H54 (cell line): ENCODE results near the gene ZNF827.

ENCODE experiments used
- DNase-seq: peaks from one replicate; pipeline ENCODE4 v3.0.0; 2011; ENCODE audit warnings: low spot score, mixed read lengths; ENCODE audit not compliant: insufficient read length
- FAIRE-seq: peaks from 3 replicates; lab custom pipeline; 2011; peaks lifted over from hg19 to GRCh38; lab: Jason Lieb, UNC
- POLR2A ChIP-seq: IDR thresholded peaks from 2 replicates; pipeline ENCODE4 v1.6.1; 2011; ENCODE audit warnings: low read depth, mild to moderate bottlenecking, low read length

The ZNF827 gene

DNA sequence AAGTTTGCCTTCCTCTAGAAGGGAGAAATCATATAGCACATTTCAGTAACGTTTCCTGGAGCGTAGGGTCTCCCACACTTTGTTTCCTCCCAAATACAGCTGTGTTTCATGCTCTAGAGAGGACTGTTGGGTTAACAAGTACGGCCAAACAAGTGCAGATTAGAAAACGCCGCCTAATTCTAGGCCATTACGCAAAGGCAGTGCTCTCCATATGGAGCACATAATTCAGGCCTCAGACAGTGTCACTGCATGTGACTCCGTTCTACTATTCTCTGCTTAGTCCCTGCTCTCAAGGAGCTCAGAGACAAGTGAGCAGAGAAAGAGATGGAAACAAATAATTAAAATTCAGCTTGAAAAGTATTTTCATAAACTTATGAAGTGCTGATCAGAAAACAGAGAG is 11.6 kb downstream of the ZNF827 start:
- FAIRE-seq: no peak
- no peak for DNase-seq
- TF ChIP-seq POLR2A: no peak

DNA sequence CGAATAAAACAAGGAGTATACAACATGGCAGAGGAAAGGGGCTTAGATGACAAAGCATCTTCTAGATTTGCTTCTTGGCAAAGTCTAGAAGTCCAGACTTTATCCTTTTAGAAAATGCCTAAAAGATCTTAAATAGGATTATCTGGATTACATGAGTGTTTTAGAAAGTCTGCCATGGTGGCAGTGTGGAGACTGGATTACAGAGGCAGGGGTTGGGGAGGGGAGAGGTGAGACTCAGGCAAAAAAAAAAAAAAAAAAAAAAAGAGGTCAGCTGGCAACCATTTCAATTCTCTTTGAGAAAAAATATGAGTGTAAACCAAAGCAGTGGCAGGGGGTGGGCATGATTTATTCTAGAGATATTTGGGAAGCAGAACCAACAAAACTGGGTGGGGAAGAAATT is 17.4 kb downstream of the ZNF827 start:
- DNase-seq (no peak), FAIRE-seq (no peak)
- no peak for TF ChIP-seq POLR2A

DNA sequence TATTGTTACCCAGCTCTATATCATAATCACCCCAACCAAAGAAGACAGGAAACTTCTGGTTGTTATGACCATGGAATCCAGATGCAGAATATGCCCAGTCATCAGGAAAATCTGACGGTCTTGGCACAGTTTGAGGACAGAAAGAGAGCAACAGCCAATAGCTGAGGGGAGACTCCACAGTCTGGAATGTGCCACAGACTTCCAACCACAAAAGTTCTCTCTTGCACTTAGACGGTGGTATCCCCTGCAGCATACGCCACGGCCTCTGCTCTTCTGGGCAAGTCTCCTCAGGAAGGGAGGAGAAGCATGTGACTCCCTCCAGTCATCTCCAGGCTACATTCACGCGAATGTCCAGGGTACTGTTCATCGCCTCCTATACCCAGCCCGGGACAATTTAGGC is 18.4 kb downstream of the ZNF827 start:
- DNase-seq: no peak
- TF ChIP-seq POLR2A: no peak
- no peak for FAIRE-seq

DNA sequence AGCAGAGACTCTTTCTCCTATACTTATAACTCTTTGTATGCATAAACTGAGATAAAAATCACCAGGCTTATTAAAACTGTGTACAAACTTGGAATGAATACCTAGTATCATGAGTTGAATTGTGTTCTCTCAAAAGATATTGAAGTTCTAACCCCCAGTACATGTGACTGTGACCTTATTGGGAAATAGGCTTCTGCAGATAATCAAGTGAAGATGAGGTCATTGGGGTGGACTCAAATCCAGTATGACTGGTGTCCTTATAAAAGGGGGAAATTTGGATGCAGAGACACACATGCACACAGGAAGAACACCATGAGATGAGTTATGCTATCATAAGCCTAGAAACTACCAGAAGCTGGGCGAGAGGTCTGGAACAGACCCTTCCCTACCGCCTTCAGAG is 26.2 kb downstream of the ZNF827 start:
- no peak for FAIRE-seq
- no peak for DNase-seq
- no peak for TF ChIP-seq POLR2A

DNA sequence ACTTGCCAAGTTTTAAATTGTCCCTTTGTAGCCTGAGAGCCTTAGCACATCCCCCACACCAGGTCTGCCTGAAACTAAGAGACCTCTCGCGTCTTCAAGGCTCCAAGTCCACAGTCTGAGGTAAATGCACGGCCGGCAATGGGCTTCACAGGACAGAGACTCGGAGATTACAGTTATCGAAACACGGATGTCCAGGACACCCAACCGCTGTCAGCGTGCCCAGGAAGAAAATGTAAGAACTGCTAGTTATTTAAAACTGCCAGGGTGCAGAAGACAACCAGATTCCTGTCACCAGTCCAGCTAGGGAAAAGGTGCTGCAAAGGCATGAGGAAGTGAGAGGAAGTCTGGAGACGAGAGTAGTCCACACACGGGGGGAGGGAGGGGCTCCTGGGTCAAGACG is 28.9 kb downstream of the ZNF827 start:
- DNase-seq (no peak), FAIRE-seq (no peak)
- TF ChIP-seq POLR2A: no peak

DNA sequence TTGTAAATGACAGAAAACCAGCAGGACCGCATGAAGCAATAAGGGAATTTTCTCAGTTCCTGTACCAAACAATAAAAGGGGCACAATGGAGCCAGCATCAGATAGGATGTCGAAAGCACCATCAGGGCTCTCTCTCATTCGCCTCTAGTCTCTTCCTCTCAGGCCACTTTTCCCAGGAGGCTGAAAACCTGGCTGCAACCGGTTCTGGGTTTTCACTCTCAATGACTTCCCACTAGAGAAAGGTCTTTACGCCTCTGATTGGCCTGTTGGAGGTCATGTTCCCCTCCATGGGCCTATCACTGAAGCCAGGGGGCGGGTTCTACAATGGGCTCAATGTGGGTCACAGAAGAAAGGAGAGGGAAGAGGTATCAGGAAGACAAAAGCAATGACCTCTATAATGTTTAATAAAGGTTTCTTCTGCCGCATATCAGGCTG is 29.3 kb downstream of the ZNF827 start:
- FAIRE-seq: no peak
- TF ChIP-seq POLR2A: no peak
- no peak for DNase-seq

DNA sequence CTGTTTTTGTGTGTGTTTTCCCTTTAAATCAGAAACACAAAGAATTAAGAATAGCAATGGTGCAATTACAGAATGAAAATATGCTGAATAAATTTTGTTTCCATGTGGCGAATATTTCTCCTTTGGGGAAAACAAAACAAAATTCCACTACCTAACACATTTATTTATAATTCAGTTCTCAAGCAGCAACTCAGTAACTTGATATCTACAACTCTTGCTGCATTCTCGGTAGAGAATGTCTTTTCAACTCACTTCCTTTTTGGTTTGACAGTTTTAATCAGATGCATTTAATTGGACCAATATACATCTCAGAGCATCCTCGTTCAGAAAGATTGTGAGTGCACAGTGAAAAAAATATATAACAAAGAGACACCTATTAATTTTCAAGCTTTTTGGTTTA is 30.8 kb downstream of the ZNF827 start:
- no peak for DNase-seq
- FAIRE-seq: no peak
- no peak for TF ChIP-seq POLR2A

DNA sequence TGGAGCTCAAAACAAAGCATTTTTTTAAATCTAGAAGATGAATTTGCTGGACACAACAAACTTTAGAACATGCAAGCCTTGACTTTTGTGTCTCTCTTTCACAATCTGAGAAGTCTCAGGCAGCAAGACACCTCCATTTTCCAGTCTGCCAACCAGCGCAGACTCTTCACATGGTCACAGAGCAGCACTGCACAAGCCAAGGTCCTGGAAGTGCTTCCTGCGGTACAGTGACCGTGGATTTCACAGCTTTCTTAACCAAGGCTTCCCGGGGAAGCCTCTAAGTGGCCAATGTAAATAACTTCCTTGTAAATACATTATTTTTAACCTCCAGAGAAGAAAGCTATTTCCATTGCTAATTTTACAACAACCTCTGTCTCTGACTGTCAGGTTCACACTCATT is 31.2 kb downstream of the ZNF827 start:
- no peak for FAIRE-seq
- DNase-seq: no peak
- no peak for TF ChIP-seq POLR2A

DNA sequence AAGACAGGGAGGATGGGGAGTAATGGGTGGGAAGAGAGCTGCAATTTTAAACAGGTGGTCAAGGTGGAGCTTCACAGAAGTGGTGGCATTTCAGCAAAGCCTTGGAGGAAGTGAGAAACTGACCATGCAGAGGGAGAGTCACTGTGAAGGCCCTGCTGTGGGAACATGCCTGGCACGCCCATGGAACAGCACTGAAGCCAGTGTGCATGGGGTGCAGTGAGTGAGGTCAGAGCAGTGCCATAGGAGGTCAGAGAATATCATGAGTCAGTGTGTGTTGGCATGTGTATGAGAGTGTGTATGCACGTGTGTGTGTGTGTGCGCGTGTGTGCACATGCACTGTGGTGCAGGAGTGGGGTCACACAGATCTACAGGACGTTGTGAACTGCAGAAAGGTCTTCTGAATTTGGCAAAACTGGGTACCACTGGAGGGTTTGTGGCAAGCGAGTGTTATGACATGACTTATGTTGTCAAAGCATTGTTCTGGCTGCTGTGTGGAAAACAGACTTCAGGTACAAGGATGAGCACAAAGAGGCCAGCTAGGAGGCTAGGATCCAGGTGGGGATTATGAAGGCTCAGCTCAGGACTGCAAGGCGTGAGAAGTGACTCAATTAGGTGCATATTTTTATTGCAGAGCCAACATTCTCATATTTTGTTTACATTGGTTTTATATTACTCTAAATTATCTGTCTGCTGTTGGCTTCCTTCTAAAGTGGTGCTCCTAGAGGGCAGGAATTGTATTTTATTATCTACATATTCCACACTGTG is 34.0 kb downstream of the ZNF827 start:
- DNase-seq (no peak), FAIRE-seq (no peak)
- TF ChIP-seq POLR2A: no peak

DNA sequence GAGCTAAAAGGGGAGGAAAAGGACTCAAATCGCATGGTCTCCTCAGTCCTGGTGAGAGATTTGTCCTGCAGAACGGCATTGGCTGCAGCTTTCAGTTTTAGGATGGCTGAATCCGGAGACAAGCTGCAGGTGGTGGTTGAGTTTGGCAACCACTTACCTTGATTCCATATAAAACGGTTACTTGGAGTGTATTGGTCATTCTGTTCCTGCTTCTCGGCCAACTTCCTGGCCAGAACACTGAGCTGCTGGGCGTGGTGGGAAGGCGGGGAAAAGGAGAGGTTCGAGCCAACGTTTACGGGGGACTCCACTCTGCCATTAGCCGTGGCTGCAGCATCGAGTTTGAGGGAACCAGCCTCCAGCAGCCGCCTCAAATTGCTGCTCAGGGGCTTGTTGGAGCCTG is 36.1 kb downstream of the ZNF827 start:
- DNase-seq: no peak
- no peak for FAIRE-seq
- TF ChIP-seq POLR2A: no peak

DNA sequence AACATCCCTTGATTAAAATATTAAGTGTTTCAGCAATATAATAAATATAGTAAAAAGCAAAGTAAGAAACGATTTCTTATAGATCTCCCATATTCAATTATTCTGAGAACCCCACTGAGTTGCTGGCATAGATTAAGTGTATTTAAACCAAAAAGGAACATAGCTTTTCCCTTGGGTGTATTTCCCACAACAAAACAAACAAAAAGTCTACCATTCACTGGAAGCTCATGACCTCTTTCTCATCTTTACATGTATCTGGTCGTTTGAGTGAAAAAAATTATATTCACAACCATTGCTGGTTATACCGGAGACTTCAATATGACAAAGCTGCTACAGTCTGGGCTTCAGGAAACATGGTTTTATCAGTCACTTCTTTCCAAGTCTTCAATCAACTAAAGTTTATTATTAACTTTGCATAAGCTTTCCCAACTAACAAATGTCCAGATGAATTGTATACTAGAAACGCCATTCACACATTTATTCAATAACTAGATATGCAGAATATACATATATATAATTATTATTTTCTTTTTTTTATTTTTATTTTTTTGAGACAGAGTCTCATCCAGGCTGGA is 38.6 kb downstream of the ZNF827 start:
- no peak for TF ChIP-seq POLR2A
- FAIRE-seq: no peak
- no peak for DNase-seq

DNA sequence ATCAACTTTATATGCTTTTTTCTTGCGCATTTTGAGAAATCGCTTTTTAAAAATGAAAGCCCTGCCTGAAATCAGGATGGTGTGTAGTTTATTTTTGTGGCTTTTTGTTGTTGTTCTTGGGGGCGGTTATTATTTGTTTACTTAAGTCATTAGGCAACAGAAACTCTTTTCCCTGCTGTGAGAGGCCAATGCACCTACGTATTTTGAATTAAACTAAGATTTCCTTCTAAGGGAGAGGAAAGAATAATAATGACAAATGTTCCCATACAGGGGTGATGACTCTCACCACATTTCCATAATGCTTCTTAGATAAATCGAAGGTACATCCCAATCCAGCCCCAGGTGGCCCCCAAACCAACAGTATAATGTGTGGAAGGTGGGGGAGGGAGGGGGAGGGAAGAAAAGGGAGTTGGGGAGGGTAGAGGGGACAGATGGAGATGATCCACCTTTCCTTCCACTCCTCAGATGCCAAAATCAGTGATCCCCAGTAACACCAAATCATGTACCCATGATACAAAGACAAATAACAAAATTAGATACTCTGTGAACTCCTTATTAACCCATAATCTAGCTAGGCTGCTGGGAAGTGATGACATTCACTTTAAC is 39.6 kb downstream of the ZNF827 start:
- FAIRE-seq: no peak
- DNase-seq: no peak
- no peak for TF ChIP-seq POLR2A

DNA sequence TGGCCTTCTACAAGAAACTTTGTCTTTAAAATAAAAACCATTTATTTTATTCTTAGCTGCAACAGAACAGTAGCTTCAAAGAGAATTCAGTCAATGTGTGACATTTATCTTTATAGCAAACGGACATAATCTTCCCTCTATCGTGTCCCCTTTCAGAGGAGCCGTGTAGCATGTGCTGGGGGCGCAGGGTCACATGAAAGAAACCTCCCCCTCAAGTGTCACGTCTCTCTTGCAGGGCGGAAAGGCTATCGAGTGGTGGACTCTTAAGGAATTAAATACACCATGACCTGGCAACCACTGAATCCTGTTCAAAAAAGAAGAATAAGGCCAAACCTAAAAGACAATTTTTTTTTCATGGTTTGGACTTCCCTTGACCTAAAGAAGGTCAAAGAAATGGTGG is 40.2 kb downstream of the ZNF827 start:
- FAIRE-seq (no peak), DNase-seq (no peak)
- TF ChIP-seq POLR2A: no peak

DNA sequence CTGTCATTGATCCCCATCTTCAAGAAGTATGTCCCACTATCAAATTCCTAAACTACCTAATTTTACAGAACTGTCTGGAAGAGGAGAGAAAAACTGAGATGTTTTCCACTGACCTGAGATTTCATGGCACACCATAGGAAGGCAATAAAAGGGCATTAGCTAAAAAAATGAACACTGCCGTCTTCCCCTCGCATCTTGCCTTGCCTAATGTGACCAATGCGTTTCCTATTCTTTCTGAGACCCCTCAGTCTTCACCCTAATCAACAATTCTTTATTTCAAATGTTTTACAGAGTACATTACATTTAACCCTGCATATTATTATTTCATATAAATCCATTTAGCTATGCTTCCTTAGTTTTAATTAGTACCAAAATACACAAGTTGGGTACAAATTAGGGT is 43.6 kb downstream of the ZNF827 start:
- no peak for DNase-seq
- no peak for TF ChIP-seq POLR2A
- FAIRE-seq: no peak

DNA sequence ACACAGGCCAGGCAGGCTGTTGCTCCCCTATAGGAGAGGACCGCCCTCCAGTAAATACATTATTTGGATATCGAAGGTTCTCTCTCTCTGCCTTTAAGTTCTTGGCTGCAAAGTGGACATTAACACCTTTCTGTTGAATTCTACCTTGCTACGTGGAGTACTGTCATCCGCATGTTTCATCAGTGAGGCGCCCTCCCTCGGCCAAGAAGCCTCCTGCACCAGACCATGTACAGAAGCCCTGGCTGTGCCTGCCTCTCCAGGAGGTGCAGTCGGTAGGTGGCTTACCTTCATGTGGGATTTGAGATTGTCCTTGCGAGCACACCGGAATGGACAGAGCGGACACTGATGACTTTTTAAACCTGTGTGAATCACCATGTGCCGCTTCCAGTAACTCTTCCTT is 46.7 kb downstream of the ZNF827 start:
- DNase-seq (no peak), FAIRE-seq (no peak)
- no peak for TF ChIP-seq POLR2A
